Measurements from ENCODE around the gene DHX16. TPM values are rescaled to one million over a fixed set of nuclear protein-coding genes. Genes with fewer than 3 reads are reported as not detected.
A peak's percentile ranks its signal among the peaks of the same experiment; 100 is the strongest.

The DHX16 gene
- total RNA-seq, 4 donors from 2014 or later = 25.8 to 36.2 (median 31.4) TPM

GRCh38 chr6:30684386-30685156 is 11.8 kb upstream of the DHX16 start:
- H3K27ac ChIP-seq = peak overlapping the region; percentile 92 to 100 (median 98)
- H3K4me1 ChIP-seq = peaks cover 4 to 85% (median 55%) of the 10 kb centered on the region in 3 donors
- 5 to 6% methylated on average over 9 to 13 of the region's 21 CpGs for WGBS, 2 donors (ENCODE audit: low coverage in 1 of 2)
- H3K36me3 ChIP-seq = peaks cover 0 to 13% of the 10 kb centered on the region in 2 donors
- no peak for ATAC-seq
- no peaks in the 10 kb centered on the region for H3K9me3 ChIP-seq
- TF ChIP-seq EP300 (IDR thresholded peaks at IDR 0.05) = no peak
- TF ChIP-seq POLR2AphosphoS5 (IDR thresholded peaks at IDR 0.05) = no peak
- TF ChIP-seq CTCF (IDR thresholded peaks at IDR 0.05) = no peak
- no peak for TF ChIP-seq POLR2A (IDR thresholded peaks at IDR 0.05)
- peak overlapping the region; percentile 91 to 92 for H3K4me3 ChIP-seq
- no peaks in the 10 kb centered on the region for H3K27me3 ChIP-seq

GRCh38 chr6:30683980-30684338 is 11.2 kb upstream of the DHX16 start:
- no peak for TF ChIP-seq CTCF (IDR thresholded peaks at IDR 0.05)
- TF ChIP-seq POLR2A (IDR thresholded peaks at IDR 0.05) = peak in 1 of 2 donors; percentile 8
- no peak for TF ChIP-seq POLR2AphosphoS5 (IDR thresholded peaks at IDR 0.05)
- WGBS, 2 donors (ENCODE audit: low coverage in 1 of 2) = 0% methylated on average over 1 of the region's 2 CpGs
- no peaks in the 10 kb centered on the region for H3K27me3 ChIP-seq
- peaks cover 5 to 85% (median 55%) of the 10 kb centered on the region in 3 donors for H3K4me1 ChIP-seq
- H3K4me3 ChIP-seq = peak overlapping the region; percentile 91 to 92
- H3K36me3 ChIP-seq = peaks cover 0 to 13% of the 10 kb centered on the region in 2 donors
- no peak for ATAC-seq
- H3K27ac ChIP-seq = peak overlapping the region; percentile 92 to 100 (median 98)
- H3K9me3 ChIP-seq = no peaks in the 10 kb centered on the region

- Histone ChIP-seq H3K36me3 (peaks cover 0 to 18% of the 10 kb centered on the region in 2 donors), H3K4me3 (peak overlapping the region; percentile 91 to 92), H3K27me3 (no peaks in the 10 kb centered on the region), H3K4me1 (peaks cover 5 to 85% (median 49%) of the 10 kb centered on the region in 3 donors), H3K27ac (peak overlapping the region; percentile 92 to 100 (median 98)), H3K9me3 (no peaks in the 10 kb centered on the region)
- ATAC-seq = no peak
- WGBS, 2 donors (ENCODE audit: low coverage in 1 of 2) = 0% methylated on average over 5 of the region's 7 CpGs; no CpG with 5 or more reads in 1 of the 2 donors
- TF ChIP-seq EP300 (IDR thresholded peaks at IDR 0.05) (no peak), POLR2A (IDR thresholded peaks at IDR 0.05) (no peak), POLR2AphosphoS5 (IDR thresholded peaks at IDR 0.05) (no peak)
Measured at GRCh38 chr6:30683183-30683979, 10.6 kb upstream of the DHX16 start.

DNA sequence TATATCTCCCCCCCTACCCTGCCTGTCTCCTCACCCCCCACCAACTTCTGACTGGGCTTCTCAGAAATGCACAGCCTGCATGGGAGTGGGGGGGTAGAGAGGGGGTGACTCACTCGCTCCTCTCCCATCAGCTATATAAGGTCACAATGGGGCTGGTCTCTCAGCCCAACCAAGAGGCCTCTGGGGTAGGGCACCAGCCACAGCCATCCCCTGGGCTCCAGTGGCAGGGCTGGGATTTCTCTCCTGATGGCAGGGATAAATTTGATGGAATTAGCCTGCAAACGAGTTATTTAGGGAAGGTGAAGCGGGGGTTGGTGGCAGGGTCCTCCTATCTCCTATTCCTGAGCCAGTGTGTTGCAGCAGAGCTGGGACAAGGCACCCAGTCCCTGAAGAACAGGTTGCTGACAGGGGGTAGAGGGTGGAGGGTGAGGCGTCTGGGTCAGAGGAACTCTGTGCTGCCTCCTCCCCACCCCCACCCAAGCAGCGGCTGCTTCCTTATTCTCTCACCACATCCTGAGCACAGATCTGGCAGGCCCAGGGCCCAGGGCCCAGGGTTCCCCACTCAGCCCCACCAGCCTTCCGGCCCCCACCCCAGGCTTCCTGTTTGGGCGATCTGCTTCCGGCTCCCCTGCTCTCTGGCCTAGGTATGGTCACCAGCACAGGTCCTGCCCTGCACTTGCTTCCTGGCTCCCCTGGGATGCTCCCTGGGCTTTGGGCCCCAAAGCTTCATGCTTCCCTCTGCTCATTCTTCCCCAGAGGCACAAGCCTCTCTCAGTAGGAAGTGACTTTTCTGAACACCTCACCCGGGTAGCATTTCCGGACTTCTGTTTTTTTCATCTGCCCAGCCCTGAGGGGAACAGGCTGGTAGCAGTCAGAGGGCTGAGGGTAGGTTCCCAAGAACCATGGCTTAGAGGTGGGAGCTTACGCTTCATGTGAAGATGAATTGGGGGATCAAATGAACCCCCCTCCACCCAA is 9.6 kb upstream of the DHX16 start:
- Histone ChIP-seq H3K9me3 (no peaks in the 10 kb centered on the region), H3K27me3 (no peaks in the 10 kb centered on the region), H3K4me3 (peak overlapping the region; percentile 91 to 92), H3K4me1 (peaks cover 5 to 81% (median 44%) of the 10 kb centered on the region in 3 donors), H3K27ac (peak overlapping the region; percentile 92 to 100 (median 98)), H3K36me3 (peaks cover 0 to 28% of the 10 kb centered on the region in 2 donors)
- TF ChIP-seq CTCF (IDR thresholded peaks at IDR 0.05) (no peak), EP300 (IDR thresholded peaks at IDR 0.05) (no peak), POLR2AphosphoS5 (IDR thresholded peaks at IDR 0.05) (peak; percentile 90), POLR2A (IDR thresholded peaks at IDR 0.05) (peak; percentile 34 to 72)
- 9% methylated on average over 4 of the region's 11 CpGs; no CpG with 5 or more reads in 1 of the 2 donors for WGBS, 2 donors (ENCODE audit: low coverage in 1 of 2)
- peak; percentile 76 for ATAC-seq

Data from gastroesophageal sphincter (tissue), 4 donors.